Trophoblast cell (in vitro differentiated cells and primary cell): Measurements from ENCODE around the gene AFTPH.

Experiments used
- DNase-seq, 2 donors: peaks; one replicate each; pipeline ENCODE4 v3.0.0-alpha.2; 2016
- H2AFZ ChIP-seq: 2 replicates; pipeline ENCODE4 v1.6.1; 2013; ENCODE audit warnings: low read length, moderate library complexity, mild to moderate bottlenecking; ENCODE audit not compliant: insufficient read depth, poor library complexity
- H2AK5ac ChIP-seq: 2 replicates; pipeline ENCODE4 v1.6.1; 2013; ENCODE audit warnings: mild to moderate bottlenecking, low read length
- H2BK120ac ChIP-seq: 2 replicates; pipeline ENCODE4 v1.6.1; 2013; ENCODE audit warnings: low read length, mild to moderate bottlenecking, moderate library complexity; ENCODE audit not compliant: insufficient read depth, poor library complexity
- H2BK12ac ChIP-seq: 2 replicates; pipeline ENCODE4 v1.6.1; 2013; ENCODE audit warnings: mild to moderate bottlenecking, low read length, moderate library complexity
- H2BK5ac ChIP-seq: 2 replicates; pipeline ENCODE4 v1.6.1; 2013; ENCODE audit warnings: low read length, low read depth, moderate library complexity, mild to moderate bottlenecking; ENCODE audit not compliant: poor library complexity
- H3K14ac ChIP-seq: 2 replicates; pipeline ENCODE4 v1.6.1; 2013; ENCODE audit warnings: mild to moderate bottlenecking, low read length
- H3K18ac ChIP-seq: 2 replicates; pipeline ENCODE4 v1.6.1; 2013; ENCODE audit warnings: mild to moderate bottlenecking, low read length
- H3K23ac ChIP-seq: 2 replicates; pipeline ENCODE4 v1.6.1; 2013; ENCODE audit warnings: low read length
- H3K27ac ChIP-seq: 2 replicates; pipeline ENCODE4 v1.5.1; 2013; ENCODE audit warnings: low read depth, mild to moderate bottlenecking, inconsistent platforms, low read length, moderate library complexity
- H3K27me3 ChIP-seq: 2 replicates; pipeline ENCODE4 v1.6.1; 2013; ENCODE audit warnings: inconsistent platforms, mild to moderate bottlenecking, low read length, moderate library complexity; ENCODE audit not compliant: insufficient read depth
- H3K36me3 ChIP-seq, 2 experiments: 1 replicate in 1 of 2; 2 replicates in 1 of 2; pipeline ENCODE4 v1.6.1; 2013; ENCODE audit warnings: low read length in 2 of 2, mild to moderate bottlenecking in 2 of 2, moderate library complexity in 1 of 2; ENCODE audit not compliant: insufficient read depth in 2 of 2, control insufficient read depth in 1 of 2
- H3K4ac ChIP-seq: 2 replicates; pipeline ENCODE4 v1.6.1; 2013; ENCODE audit warnings: low read depth, mild to moderate bottlenecking, low read length, moderate library complexity
- H3K4me1 ChIP-seq, 2 experiments: 1 replicate in 1 of 2; 2 replicates in 1 of 2; pipeline ENCODE4 v1.6.1; 2013; ENCODE audit warnings: low read length in 2 of 2, mild to moderate bottlenecking in 2 of 2, moderate library complexity in 1 of 2; ENCODE audit not compliant: insufficient read depth in 2 of 2, control insufficient read depth in 1 of 2
- H3K4me2 ChIP-seq: 2 replicates; pipeline ENCODE4 v1.6.1; 2013; ENCODE audit warnings: inconsistent platforms, mild to moderate bottlenecking, low read length, moderate library complexity
- H3K4me3 ChIP-seq: 2 replicates; pipeline ENCODE4 v1.5.1; 2013; ENCODE audit warnings: mild to moderate bottlenecking, low read depth, low read length, inconsistent platforms
- H3K79me1 ChIP-seq: one replicate; pipeline ENCODE4 v1.6.1; 2013; ENCODE audit warnings: low read length
- H3K79me2 ChIP-seq: 2 replicates; pipeline ENCODE4 v1.6.1; 2013; ENCODE audit warnings: low read length, mild to moderate bottlenecking; ENCODE audit not compliant: control insufficient read depth, insufficient read depth, poor library complexity
- H3K9ac ChIP-seq: 2 replicates; pipeline ENCODE4 v1.6.1; 2013; ENCODE audit warnings: mild to moderate bottlenecking, low read length
- H3K9me3 ChIP-seq: 2 replicates; pipeline ENCODE4 v1.6.1; 2013; ENCODE audit warnings: low read depth, mild to moderate bottlenecking, control low read depth, inconsistent platforms, low read length; ENCODE audit not compliant: insufficient read depth
- H4K12ac ChIP-seq: 2 replicates; pipeline ENCODE4 v1.6.1; 2013; ENCODE audit warnings: low read depth, mild to moderate bottlenecking, low read length, moderate library complexity
- H4K8ac ChIP-seq: 2 replicates; pipeline ENCODE4 v1.6.1; 2013; ENCODE audit warnings: low read depth, mild to moderate bottlenecking, low read length, moderate library complexity
- H4K91ac ChIP-seq: one replicate; pipeline ENCODE4 v1.6.1; 2013; ENCODE audit warnings: low read depth, mild to moderate bottlenecking, low read length, moderate library complexity
- WGBS: extraction: QIAGEN DNeasy Blood & Tissue Kit; methylation state at CpG from one replicate; pipeline ENCODE4 v1.1.7; 2013; ENCODE audit warnings: missing lambda C conversion rate; ENCODE audit not compliant: insufficient read length, insufficient coverage; ENCODE audit errors: extremely low coverage; 5-methylcytosine and 5-hydroxymethylcytosine counted together

The AFTPH gene

GRCh38 chr2:64615844-64616536 lies 91.9 kb downstream of the AFTPH start:
- Histone ChIP-seq H2AFZ (no peak overlapping the region), H2BK12ac (no peak overlapping the region), H3K9me3 (no peaks in the 10 kb centered on the region), H3K79me2 (no peaks in the 10 kb centered on the region), H4K91ac (no peak overlapping the region), H3K27ac (no peak overlapping the region), H3K36me3 (no peaks in the 10 kb centered on the region), H4K8ac (no peak overlapping the region), H2BK5ac (no peak overlapping the region), H3K14ac (no peak overlapping the region), H3K4me1 (peaks cover 0 to 5% of the 10 kb centered on the region in 2 experiments), H3K18ac (no peak overlapping the region), H3K27me3 (no peaks in the 10 kb centered on the region), H3K9ac (no peak overlapping the region), H3K4me2 (no peak overlapping the region), H3K4me3 (no peak overlapping the region), H2AK5ac (no peak overlapping the region), H3K4ac (no peak overlapping the region), H4K12ac (no peak overlapping the region), H2BK120ac (no peak overlapping the region), H3K79me1 (no peaks in the 10 kb centered on the region), H3K23ac (no peak overlapping the region)
- WGBS: no CpG with 5 or more reads among the region's 7 CpGs
- DNase-seq: no peak

GRCh38 chr2:64617631-64618151 lies 93.6 kb downstream of the AFTPH start:
- Histone ChIP-seq H2AFZ (no peak overlapping the region), H3K4me2 (no peak overlapping the region), H3K79me1 (no peaks in the 10 kb centered on the region), H3K79me2 (no peaks in the 10 kb centered on the region), H4K12ac (no peak overlapping the region), H2AK5ac (no peak overlapping the region), H3K4me1 (peaks cover 0 to 5% of the 10 kb centered on the region in 2 experiments), H3K23ac (no peak overlapping the region), H2BK12ac (no peak overlapping the region), H3K14ac (no peak overlapping the region), H3K27me3 (no peaks in the 10 kb centered on the region), H3K4me3 (no peak overlapping the region), H3K27ac (no peak overlapping the region), H3K4ac (no peak overlapping the region), H3K9ac (no peak overlapping the region), H3K9me3 (no peaks in the 10 kb centered on the region), H3K18ac (no peak overlapping the region), H2BK5ac (no peak overlapping the region), H2BK120ac (no peak overlapping the region), H4K91ac (no peak overlapping the region), H4K8ac (no peak overlapping the region), H3K36me3 (no peaks in the 10 kb centered on the region)
- WGBS: no CpG with 5 or more reads among the region's 6 CpGs
- DNase-seq: no peak

GRCh38 chr2:64620661-64621060 lies 96.5 kb downstream of the AFTPH start:
- no peak overlapping the region for H3K9ac ChIP-seq
- H3K9me3 ChIP-seq: no peaks in the 10 kb centered on the region
- no peak overlapping the region for H2AFZ ChIP-seq
- DNase-seq: no peak
- no peak overlapping the region for H4K91ac ChIP-seq
- H3K4me2 ChIP-seq: no peak overlapping the region
- no peaks in the 10 kb centered on the region for H3K27me3 ChIP-seq
- no CpG with 5 or more reads among the region's 4 CpGs for WGBS
- no peak overlapping the region for H2BK120ac ChIP-seq
- H3K18ac ChIP-seq: no peak overlapping the region
- no peak overlapping the region for H2AK5ac ChIP-seq
- no peak overlapping the region for H2BK5ac ChIP-seq
- H4K12ac ChIP-seq: no peak overlapping the region
- H2BK12ac ChIP-seq: no peak overlapping the region
- no peaks in the 10 kb centered on the region for H3K79me2 ChIP-seq
- no peak overlapping the region for H3K14ac ChIP-seq
- no peak overlapping the region for H4K8ac ChIP-seq
- no peaks in the 10 kb centered on the region for H3K79me1 ChIP-seq
- H3K27ac ChIP-seq: no peak overlapping the region
- no peaks in the 10 kb centered on the region for H3K36me3 ChIP-seq
- no peak overlapping the region for H3K23ac ChIP-seq
- H3K4ac ChIP-seq: no peak overlapping the region
- H3K4me3 ChIP-seq: no peak overlapping the region
- H3K4me1 ChIP-seq: peaks cover 0 to 5% of the 10 kb centered on the region in 2 experiments

GRCh38 chr2:64622443-64623241 lies 98.5 kb downstream of the AFTPH start:
- H3K9me3 ChIP-seq: no peaks in the 10 kb centered on the region
- no peak overlapping the region for H3K18ac ChIP-seq
- no peaks in the 10 kb centered on the region for H3K79me2 ChIP-seq
- H3K27me3 ChIP-seq: no peaks in the 10 kb centered on the region
- H3K14ac ChIP-seq: no peak overlapping the region
- no peak overlapping the region for H3K9ac ChIP-seq
- no peak overlapping the region for H3K4me3 ChIP-seq
- no peak overlapping the region for H2BK120ac ChIP-seq
- H3K36me3 ChIP-seq: no peaks in the 10 kb centered on the region
- no peak overlapping the region for H3K4ac ChIP-seq
- H3K79me1 ChIP-seq: no peaks in the 10 kb centered on the region
- H2BK5ac ChIP-seq: no peak overlapping the region
- H2AK5ac ChIP-seq: no peak overlapping the region
- no CpG with 5 or more reads among the region's 13 CpGs for WGBS
- no peak overlapping the region for H3K23ac ChIP-seq
- no peak overlapping the region for H3K4me2 ChIP-seq
- no peak overlapping the region for H4K8ac ChIP-seq
- H3K4me1 ChIP-seq: no peaks in the 10 kb centered on the region
- H2BK12ac ChIP-seq: no peak overlapping the region
- H2AFZ ChIP-seq: no peak overlapping the region
- no peak overlapping the region for H3K27ac ChIP-seq
- no peak overlapping the region for H4K12ac ChIP-seq
- H4K91ac ChIP-seq: no peak overlapping the region
- DNase-seq: no peak
